A549 (cell line): ENCODE results near the gene SSMEM1. TPM values are rescaled to one million over a fixed set of nuclear protein-coding genes. Genes with fewer than 3 reads are reported as not detected.

Experiments
- ATAC-seq, 2 experiments: fragments of 200-7000 bp in 1 of 2; fragments of >200 bp in 1 of 2; cut with Nextera tagmentation in 1 of 2; cut with Tn5 transposase in 1 of 2; 3 replicates each; pipeline versions ENCODE4 v1.8.0 to v1.9.1; 2018 to 2020; ENCODE audit warnings: mild to moderate bottlenecking in 1 of 2, moderate library complexity in 1 of 2
- CTCF ChIA-PET: fragments of 300-600 bp; sonication (Branson Sonifier 250); formaldehyde crosslinking; extraction: SDS; loops from one replicate; lab custom pipeline; 2021; ENCODE audit warnings: antibody characterized with exemption, inconsistent platforms; lab: Yijun Ruan, JAX
- POLR2A ChIA-PET: fragments of 350-600 bp; formaldehyde crosslinking; extraction: SDS; loops from one replicate; lab custom pipeline; 2021; ENCODE audit warnings: antibody characterized with exemption, inconsistent platforms; lab: Yijun Ruan, JAX
- DNase-seq, 2 experiments: peaks; one replicate each; pipeline versions ENCODE4 v3.0.0 to v3.0.0-alpha.2; 2011 to 2016; ENCODE audit warnings: low read depth in 1 of 2, low spot score in 1 of 2
- FAIRE-seq: peaks from 2 replicates; lab custom pipeline; 2011; peaks lifted over from hg19 to GRCh38; lab: Jason Lieb, UNC
- H3K27ac ChIP-seq, 2 experiments: fragments of >200 bp; sonication (Bioruptor Twin); formaldehyde crosslinking; 3 replicates each; pipeline ENCODE4 v1.5.1; 2016 to 2017
- H3K4me1 ChIP-seq: fragments of >200 bp; sonication (Bioruptor Twin); formaldehyde crosslinking; 3 replicates; pipeline ENCODE4 v1.6.1; 2016
- H3K4me2 ChIP-seq: fragments of >200 bp; sonication (Bioruptor Twin); formaldehyde crosslinking; 3 replicates; pipeline ENCODE4 v1.6.1; 2016
- H3K4me3 ChIP-seq: fragments of >200 bp; sonication (Bioruptor Twin); formaldehyde crosslinking; 3 replicates; pipeline ENCODE4 v1.5.1; 2016
- H3K9me3 ChIP-seq: fragments of >200 bp; sonication (Bioruptor Twin); formaldehyde crosslinking; 3 replicates; pipeline ENCODE4 v1.6.1; 2016
- ATOH8 ChIP-seq: fragments of 250-450 bp; sonication (Bioruptor Pico); IDR thresholded peaks from 2 replicates; pipeline ENCODE4 v1.5.0; 2020; ENCODE audit warnings: low read depth, mild to moderate bottlenecking, moderate library complexity
- CHD2 ChIP-seq: fragments of 150-350 bp; IDR thresholded peaks from 2 replicates; pipeline ENCODE4 v1.6.1; 2014; ENCODE audit warnings: low read length; ENCODE audit not compliant: partially characterized antibody
- CHD4 ChIP-seq: fragments of 200-600 bp; sonication (generic); IDR thresholded peaks from 2 replicates; pipeline ENCODE4 v1.6.1; 2016; ENCODE audit warnings: antibody characterized with exemption, mild to moderate bottlenecking, borderline replicate concordance
- EHF ChIP-seq: fragments of 250-450 bp; sonication (Bioruptor Pico); IDR thresholded peaks from 2 replicates; pipeline ENCODE4 v1.5.0; 2020; ENCODE audit warnings: mild to moderate bottlenecking
- FOSB ChIP-seq: fragments of 250-450 bp; sonication (Bioruptor Pico); IDR thresholded peaks from 2 replicates; pipeline ENCODE4 v1.5.0; 2020; ENCODE audit warnings: mild to moderate bottlenecking, moderate library complexity
- FOSL2 ChIP-seq, 2 experiments: fragments of 450-650 bp in 1 of 2; fragments of >200 bp in 1 of 2; sonication (Bioruptor Twin) in 1 of 2; formaldehyde crosslinking; IDR thresholded peaks; 2 replicates each; pipeline versions ENCODE4 v1.5.0 to v1.6.1; 2016 to 2020; ENCODE audit warnings: mild to moderate bottlenecking in 1 of 2, moderate library complexity in 1 of 2
- GATA3 ChIP-seq: IDR thresholded peaks from 2 replicates; pipeline ENCODE4 v1.6.1; 2012; ENCODE audit warnings: borderline replicate concordance
- HES2 ChIP-seq: fragments of >200 bp; sonication (Bioruptor Twin); formaldehyde crosslinking; IDR thresholded peaks from 2 replicates; pipeline ENCODE4 v1.6.1; 2016
- JUNB ChIP-seq: fragments of >200 bp; sonication (Bioruptor Twin); formaldehyde crosslinking; IDR thresholded peaks from 2 replicates; pipeline ENCODE4 v1.6.1; 2016
- MYC ChIP-seq: IDR thresholded peaks from 2 replicates; pipeline ENCODE4 v1.6.1; 2012; ENCODE audit warnings: mild to moderate bottlenecking, inconsistent platforms, low read length, improper control_type of control experiment, borderline replicate concordance
- NR3C1 ChIP-seq: fragments of >200 bp; sonication (Bioruptor Twin); formaldehyde crosslinking; IDR thresholded peaks from 3 replicates; pipeline ENCODE4 v1.6.1; 2017
- PBX3 ChIP-seq: IDR thresholded peaks from 2 replicates; pipeline ENCODE4 v1.6.1; 2012
- POLR2AphosphoS2 ChIP-seq: conservative IDR thresholded peaks from 2 replicates; pipeline ENCODE4 v1.6.1; 2012; ENCODE audit warnings: low read length, improper control_type of control experiment, inconsistent platforms
- RAD21 ChIP-seq, 2 experiments: fragments of >200 bp in 1 of 2; sonication (Bioruptor Twin) in 1 of 2; formaldehyde crosslinking in 1 of 2; IDR thresholded peaks in 1 of 2; conservative IDR thresholded peaks in 1 of 2; 2 replicates in 1 of 2; 3 replicates in 1 of 2; pipeline ENCODE4 v1.6.1; 2012 to 2018; ENCODE audit warnings: inconsistent platforms in 1 of 2
- RARB ChIP-seq: fragments of 250-450 bp; sonication (Bioruptor Pico); IDR thresholded peaks from 2 replicates; pipeline ENCODE4 v1.8.0; 2021; ENCODE audit warnings: mild to moderate bottlenecking, moderate library complexity
- REST ChIP-seq: fragments of 200-600 bp; sonication (generic); IDR thresholded peaks from 2 replicates; pipeline ENCODE4 v1.6.1; 2016; ENCODE audit warnings: antibody characterized with exemption, mild to moderate bottlenecking, moderate library complexity
- TP53 ChIP-seq: fragments of 250-450 bp; sonication (Bioruptor Pico); IDR thresholded peaks from 2 replicates; pipeline ENCODE4 v1.5.0; 2021; ENCODE audit warnings: mild to moderate bottlenecking, moderate library complexity
- USF2 ChIP-seq: fragments of 450-650 bp; IDR thresholded peaks from 2 replicates; pipeline ENCODE4 v1.6.1; 2014; ENCODE audit warnings: antibody characterized with exemption
- ZSCAN20 ChIP-seq: fragments of 250-450 bp; sonication (Bioruptor Pico); IDR thresholded peaks from 2 replicates; pipeline ENCODE4 v1.8.0; 2022; ENCODE audit warnings: mild to moderate bottlenecking, moderate library complexity
- WGBS: methylation state at CpG from one replicate; pipeline ENCODE4 v1.1.6; 2017; ENCODE audit errors: missing lambda C conversion rate; 5-methylcytosine and 5-hydroxymethylcytosine counted together
- polyA plus RNA-seq, 4 experiments: library from polyadenylated mRNA; depleted of rRNA in 3 of 4; stranded (reverse); fragments of >200 nt; fragmentation: RNase III in 1 of 4; extraction: RNeasy Plus Mini Kit Qiagen cat#74134 plus additional on column Dnase treatment in 1 of 4; gene quantifications; 2 replicates in 3 of 4; 3 replicates in 1 of 4; pipeline ENCODE4 v1.2.3, GENCODE V29; 2011 to 2017

The SSMEM1 gene
- polyA plus RNA-seq, 2 of the 4 experiments (the other 2 are of a cell fraction) = not detected

- ChIA-PET POLR2A (interaction anchor here (0.6 kb wide), 1 partner anchor 22 kb away, joined by 3 read pairs; no protein-coding TSS in a partner anchor), CTCF (no interaction called here)
- ATAC-seq = peak; percentile 43 to 54; a peak in 2 of 6 replicates
- Histone ChIP-seq H3K4me1 (no peaks in the 10 kb centered on the region), H3K27ac (no peak overlapping the region), H3K4me2 (no peak overlapping the region), H3K4me3 (no peak overlapping the region), H3K9me3 (no peaks in the 10 kb centered on the region)
- TF ChIP-seq NR3C1 (no peak), EHF (CRISPR knock-in tag) (no peak)
- no peak for FAIRE-seq
- 33% methylated on average over 1 of the region's 1 CpG for WGBS
- DNase-seq = no peak
Measured at GRCh38 chr7:130216750-130217149, 9.1 kb downstream of the SSMEM1 start.

GRCh38 chr7:130218806-130219620 lies 11.4 kb downstream of the SSMEM1 start:
- ChIA-PET POLR2A (interaction anchor here (1.0 kb wide), 1 partner anchor 14 kb away, joined by 3 read pairs; the partner anchor contains the start of gene TMEM209), CTCF (no interaction called here)
- Histone ChIP-seq H3K4me1 (no peaks in the 10 kb centered on the region), H3K9me3 (no peaks in the 10 kb centered on the region), H3K4me2 (no peak overlapping the region), H3K4me3 (no peak overlapping the region), H3K27ac (no peak overlapping the region)
- FAIRE-seq (no peak), DNase-seq (no peak), ATAC-seq (no peak)
- WGBS = 82% methylated on average over 5 of the region's 5 CpGs
- no peak for TF ChIP-seq REST
- TF ChIP-seq CHD2 = no peak
- TF ChIP-seq PBX3 = no peak
- no peak for TF ChIP-seq ZSCAN20
- no peak for TF ChIP-seq GATA3
- TF ChIP-seq JUNB = no peak
- TF ChIP-seq USF2 = no peak
- TF ChIP-seq HES2 = no peak
- no peak for TF ChIP-seq MYC
- no peak for TF ChIP-seq FOSB (CRISPR knock-in tag)
- no peak for TF ChIP-seq CHD4
- TF ChIP-seq POLR2AphosphoS2 = no peak
- TF ChIP-seq RARB = no peak
- TF ChIP-seq ATOH8 = no peak
- TF ChIP-seq FOSL2 (IDR thresholded peaks at IDR 0.05) = no peak
- TF ChIP-seq FOSL2 (CRISPR knock-in tag; IDR thresholded peaks at IDR 0.05) = no peak
- no peak for TF ChIP-seq RAD21 (conservative IDR thresholded peaks at IDR 0.05 in 1 of 2, IDR thresholded peaks at IDR 0.05 in 1 of 2)
- TF ChIP-seq TP53 (CRISPR knock-in tag) = no peak
